Keratinocyte (primary cell): ENCODE data around the gene SEMA3E. TPM values are rescaled to one million over a fixed set of nuclear protein-coding genes. Genes with fewer than 3 reads are reported as not detected.

Experiments
- DNase-seq: peaks from one replicate; pipeline ENCODE4 v3.0.0-alpha.2; 2011; ENCODE audit warnings: low read depth, missing footprints, low spot score
- FAIRE-seq: peaks from 2 replicates; lab custom pipeline; 2011; peaks lifted over from hg19 to GRCh38; lab: Jason Lieb, UNC
- H2AFZ ChIP-seq: 2 replicates; pipeline ENCODE4 v1.6.0; 2012; ENCODE audit warnings: low read length, control low read depth, inconsistent platforms; ENCODE audit not compliant: control insufficient read depth
- H3K27ac ChIP-seq: 2 replicates; pipeline ENCODE4 v1.5.1; 2011; ENCODE audit warnings: low read length; ENCODE audit not compliant: control insufficient read depth, insufficient read depth
- H3K27me3 ChIP-seq: 3 replicates; pipeline ENCODE4 v1.6.0; 2011; ENCODE audit warnings: low read length; ENCODE audit not compliant: control insufficient read depth, insufficient read depth; ENCODE audit errors: extremely low read depth
- H3K36me3 ChIP-seq, 2 experiments: 2 replicates in 1 of 2; 3 replicates in 1 of 2; pipeline ENCODE4 v1.5.1; 2011; ENCODE audit warnings: low read length in 2 of 2, mild to moderate bottlenecking in 1 of 2; ENCODE audit not compliant: control insufficient read depth in 2 of 2, insufficient read depth in 2 of 2; ENCODE audit errors: extremely low read depth in 1 of 2
- H3K4me1 ChIP-seq: 3 replicates; pipeline ENCODE4 v1.5.1; 2011; ENCODE audit warnings: low read length; ENCODE audit not compliant: control insufficient read depth, insufficient read depth; ENCODE audit errors: extremely low read depth
- H3K4me2 ChIP-seq: 3 replicates; pipeline ENCODE4 v1.6.0; 2011; ENCODE audit warnings: low read depth, low read length; ENCODE audit not compliant: control insufficient read depth, insufficient read depth; ENCODE audit errors: extremely low read depth
- H3K4me3 ChIP-seq, 3 experiments: fragments of 200-600 bp in 1 of 3; sonication (generic) in 1 of 3; 2 replicates in 2 of 3; 3 replicates in 1 of 3; pipeline ENCODE4 v1.5.1; 2011 to 2016; ENCODE audit warnings: low read length in 3 of 3, mild to moderate bottlenecking in 3 of 3, control low read depth in 2 of 3, inconsistent platforms in 1 of 3, low read depth in 1 of 3, mixed read lengths in 1 of 3, mixed run types in 1 of 3, moderate library complexity in 1 of 3; ENCODE audit not compliant: control insufficient read depth in 2 of 3, insufficient read depth in 2 of 3; ENCODE audit errors: extremely low read depth in 1 of 3
- H3K79me2 ChIP-seq: 2 replicates; pipeline ENCODE4 v1.6.0; 2012; ENCODE audit warnings: low read length; ENCODE audit not compliant: control insufficient read depth, insufficient read depth
- H3K9ac ChIP-seq: 3 replicates; pipeline ENCODE4 v1.6.0; 2011; ENCODE audit warnings: low read length; ENCODE audit not compliant: control insufficient read depth, insufficient read depth; ENCODE audit errors: extremely low read depth
- H3K9me1 ChIP-seq: 3 replicates; pipeline ENCODE4 v1.6.0; 2011; ENCODE audit warnings: low read length; ENCODE audit not compliant: control insufficient read depth, insufficient read depth; ENCODE audit errors: extremely low read depth
- H3K9me3 ChIP-seq: 2 replicates; pipeline ENCODE4 v1.5.1; 2012; ENCODE audit warnings: low read depth, low read length; ENCODE audit not compliant: control insufficient read depth
- H4K20me1 ChIP-seq: 3 replicates; pipeline ENCODE4 v1.6.0; 2011; ENCODE audit warnings: low read length; ENCODE audit not compliant: control insufficient read depth, insufficient read depth; ENCODE audit errors: extremely low read depth
- EZH2 ChIP-seq: IDR thresholded peaks from one replicate; pipeline ENCODE4 v1.6.1; 2012; ENCODE audit warnings: inconsistent platforms, mild to moderate bottlenecking, low read length, moderate library complexity
- dilution Hi-C: fragments of 300-500 bp; cut with MboI; formaldehyde crosslinking; loops from one replicate; pipeline ENCODE4 v1.7.0; 2020; ENCODE audit warnings: low sequenced_read_pairs; ENCODE audit not compliant: extremely low pct_ligation_motif_present
- polyA plus RNA-seq, 5 experiments: library from polyadenylated mRNA; depleted of rRNA in 3 of 5; stranded (reverse) in 3 of 5; stranded (forward) in 1 of 5; unstranded in 1 of 5; fragments of >200 nt; gene quantifications; 1 replicate in 1 of 5; 2 replicates in 3 of 5; 3 replicates in 1 of 5; pipeline versions ENCODE4 v1.2.1 to v1.2.3, GENCODE V29; 2011 to 2012; ENCODE audit warnings: missing spikeins in 2 of 5, low read depth in 1 of 5, low replicate concordance in 1 of 5
- TF ChIP-seq, protein P1 (sequence below), 3 experiments: IDR thresholded peaks in 1 of 3; conservative IDR thresholded peaks in 1 of 3; optimal IDR thresholded peaks in 1 of 3; 2 replicates in 2 of 3; 3 replicates in 1 of 3; pipeline versions ENCODE3 to v1.5.1; 2011; ENCODE audit warnings: low read length in 3 of 3, mild to moderate bottlenecking in 3 of 3, moderate library complexity in 2 of 3, control low read depth in 1 of 3, inconsistent platforms in 1 of 3; ENCODE audit not compliant: insufficient read depth in 2 of 3; ENCODE audit errors: extremely low read depth in 1 of 3

SEMA3E gene
- polyA plus RNA-seq, 1 donor (not counting 4 experiments of a cell fraction or from before 2014, with no cell fraction given): 0.21 TPM

DNA sequence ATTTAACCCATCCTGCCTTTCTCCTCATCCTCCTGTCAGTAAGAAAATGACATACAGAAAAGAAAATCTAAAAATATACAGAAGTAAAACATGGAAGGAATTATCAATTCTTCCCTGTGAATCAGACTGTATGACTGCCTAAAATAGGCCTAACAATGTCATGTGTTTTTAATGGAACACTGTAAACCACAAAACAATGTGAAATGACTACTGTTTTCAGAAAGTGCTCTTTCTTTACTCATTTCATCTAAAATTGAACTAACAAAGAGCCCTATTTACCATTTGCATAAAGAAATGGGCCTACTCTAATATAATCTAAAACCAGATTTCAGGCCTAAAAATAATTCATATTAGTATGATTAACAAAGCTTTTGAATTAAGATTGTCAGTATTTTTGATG is 35.7 kb downstream of the SEMA3E start:
- H3K9me3 ChIP-seq: no peaks in the 10 kb centered on the region
- dilution Hi-C loops: no loop called here
- no peaks in the 10 kb centered on the region for H3K79me2 ChIP-seq
- no peak overlapping the region for H3K27ac ChIP-seq
- H3K4me2 ChIP-seq: no peak overlapping the region
- TF ChIP-seq, protein P1, sequence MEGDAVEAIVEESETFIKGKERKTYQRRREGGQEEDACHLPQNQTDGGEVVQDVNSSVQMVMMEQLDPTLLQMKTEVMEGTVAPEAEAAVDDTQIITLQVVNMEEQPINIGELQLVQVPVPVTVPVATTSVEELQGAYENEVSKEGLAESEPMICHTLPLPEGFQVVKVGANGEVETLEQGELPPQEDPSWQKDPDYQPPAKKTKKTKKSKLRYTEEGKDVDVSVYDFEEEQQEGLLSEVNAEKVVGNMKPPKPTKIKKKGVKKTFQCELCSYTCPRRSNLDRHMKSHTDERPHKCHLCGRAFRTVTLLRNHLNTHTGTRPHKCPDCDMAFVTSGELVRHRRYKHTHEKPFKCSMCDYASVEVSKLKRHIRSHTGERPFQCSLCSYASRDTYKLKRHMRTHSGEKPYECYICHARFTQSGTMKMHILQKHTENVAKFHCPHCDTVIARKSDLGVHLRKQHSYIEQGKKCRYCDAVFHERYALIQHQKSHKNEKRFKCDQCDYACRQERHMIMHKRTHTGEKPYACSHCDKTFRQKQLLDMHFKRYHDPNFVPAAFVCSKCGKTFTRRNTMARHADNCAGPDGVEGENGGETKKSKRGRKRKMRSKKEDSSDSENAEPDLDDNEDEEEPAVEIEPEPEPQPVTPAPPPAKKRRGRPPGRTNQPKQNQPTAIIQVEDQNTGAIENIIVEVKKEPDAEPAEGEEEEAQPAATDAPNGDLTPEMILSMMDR (optimal IDR thresholded peaks at IDR 0.05 in 1 of 3, IDR thresholded peaks at IDR 0.05 in 1 of 3, conservative IDR thresholded peaks at IDR 0.05 in 1 of 3; ENCODE audit: extremely low read depth in 1 of 3, insufficient read depth in 2 of 3, low read length in 3 of 3): no peak
- no peak for TF ChIP-seq EZH2
- H3K36me3 ChIP-seq: no peaks in the 10 kb centered on the region
- H2AFZ ChIP-seq: no peak overlapping the region
- no peaks in the 10 kb centered on the region for H4K20me1 ChIP-seq
- H3K9ac ChIP-seq: no peak overlapping the region
- DNase-seq (no peak), FAIRE-seq (no peak)
- no peak overlapping the region for H3K4me3 ChIP-seq
- no peaks in the 10 kb centered on the region for H3K9me1 ChIP-seq
- H3K4me1 ChIP-seq: no peaks in the 10 kb centered on the region
- H3K27me3 ChIP-seq: no peaks in the 10 kb centered on the region

DNA sequence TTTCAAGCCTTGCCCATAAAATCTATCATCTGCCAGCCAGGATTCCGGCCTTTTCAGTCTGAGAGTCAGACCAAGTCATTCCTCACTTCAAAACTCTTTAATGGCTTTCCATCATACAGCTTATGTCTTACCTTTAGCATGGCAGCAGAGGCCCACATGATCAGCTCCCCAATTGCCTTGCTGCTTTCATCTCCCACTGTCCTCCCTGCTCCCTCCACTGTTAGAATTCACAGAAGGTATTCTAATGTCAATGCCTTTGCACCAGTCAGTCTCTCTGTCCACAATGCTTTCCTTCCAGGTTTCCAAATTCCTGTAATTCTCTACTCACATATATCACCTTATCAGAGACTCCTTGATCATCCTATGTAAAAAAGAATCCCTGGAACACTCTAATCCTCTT is 37.2 kb downstream of the SEMA3E start:
- dilution Hi-C loops: no loop called here
- no peaks in the 10 kb centered on the region for H3K9me1 ChIP-seq
- no peak overlapping the region for H3K4me2 ChIP-seq
- H3K4me1 ChIP-seq: no peaks in the 10 kb centered on the region
- no peaks in the 10 kb centered on the region for H3K36me3 ChIP-seq
- no peak overlapping the region for H3K9ac ChIP-seq
- no peak for DNase-seq
- H4K20me1 ChIP-seq: no peaks in the 10 kb centered on the region
- H2AFZ ChIP-seq: no peak overlapping the region
- no peak for TF ChIP-seq EZH2
- no peaks in the 10 kb centered on the region for H3K27me3 ChIP-seq
- H3K27ac ChIP-seq: no peak overlapping the region
- H3K9me3 ChIP-seq: no peaks in the 10 kb centered on the region
- no peak overlapping the region for H3K4me3 ChIP-seq
- no peaks in the 10 kb centered on the region for H3K79me2 ChIP-seq
- FAIRE-seq: no peak

DNA sequence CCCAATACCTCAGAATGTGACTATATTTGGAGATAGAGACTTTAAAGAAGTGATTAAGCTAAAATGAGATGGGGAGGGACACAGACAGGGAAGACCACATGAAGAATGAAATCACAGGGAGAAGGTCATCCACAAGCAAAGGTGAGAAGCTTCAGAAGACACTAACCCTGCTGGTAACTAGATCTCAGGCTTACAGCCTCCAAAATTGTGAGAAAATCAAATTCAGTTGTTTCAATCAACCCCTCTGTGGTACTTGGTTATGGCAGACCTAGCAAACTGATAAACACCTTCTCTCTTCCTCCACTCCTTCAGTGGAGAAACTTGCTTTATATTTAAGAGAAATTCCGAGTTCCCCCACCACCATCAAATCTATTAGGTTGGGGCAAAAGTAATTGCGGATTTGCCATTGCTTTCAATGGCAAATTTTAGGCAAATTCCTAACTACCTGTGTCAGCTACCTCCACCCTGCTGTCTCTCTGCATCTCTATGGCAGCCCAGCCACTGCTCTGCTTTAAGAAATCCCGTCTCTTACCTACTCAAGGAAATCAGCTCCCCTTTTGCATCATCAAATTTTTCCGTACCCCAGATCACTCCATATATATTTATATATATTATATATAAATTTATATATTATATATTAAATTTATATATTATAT is 38.2 kb downstream of the SEMA3E start:
- H2AFZ ChIP-seq: no peak overlapping the region

More for the DNA sequence above, 38.2 kb downstream of the SEMA3E start:
- no peak overlapping the region for H3K9ac ChIP-seq
- H3K9me1 ChIP-seq: no peaks in the 10 kb centered on the region
- no peak for TF ChIP-seq EZH2
- TF ChIP-seq, protein P1 (optimal IDR thresholded peaks at IDR 0.05 in 1 of 3, IDR thresholded peaks at IDR 0.05 in 1 of 3, conservative IDR thresholded peaks at IDR 0.05 in 1 of 3; ENCODE audit: extremely low read depth in 1 of 3, insufficient read depth in 2 of 3, low read length in 3 of 3): no peak
- H3K27ac ChIP-seq: no peak overlapping the region
- H3K4me3 ChIP-seq: no peak overlapping the region
- H3K4me1 ChIP-seq: no peaks in the 10 kb centered on the region
- DNase-seq: no peak
- H3K9me3 ChIP-seq: no peaks in the 10 kb centered on the region
- H3K27me3 ChIP-seq: no peaks in the 10 kb centered on the region
- H4K20me1 ChIP-seq: no peaks in the 10 kb centered on the region
- no peaks in the 10 kb centered on the region for H3K79me2 ChIP-seq
- FAIRE-seq: no peak
- H3K4me2 ChIP-seq: no peak overlapping the region
- dilution Hi-C loops: no loop called here
- no peaks in the 10 kb centered on the region for H3K36me3 ChIP-seq
